AG04450 (cell line): ENCODE results near the gene BCL2L1. TPM values are rescaled to one million over a fixed set of nuclear protein-coding genes. Genes with fewer than 3 reads are reported as not detected.

Experiments
- CTCF ChIA-PET: fragments of 300-600, 350-600 bp; formaldehyde crosslinking; extraction: SDS; loops from one replicate; lab custom pipeline; 2022; ENCODE audit warnings: antibody characterized with exemption, inconsistent platforms; lab: Charles Lee
- POLR2A ChIA-PET: fragments of 350-600 bp; formaldehyde crosslinking; extraction: SDS; loops from one replicate; lab custom pipeline; 2021; ENCODE audit warnings: antibody characterized with exemption, inconsistent platforms; lab: Yijun Ruan, JAX
- DNase-seq: peaks from one replicate; pipeline ENCODE4 v3.0.0-alpha.2; 2011; ENCODE audit warnings: low read depth, low spot score
- H3K27ac ChIP-seq: one replicate; pipeline ENCODE4 v1.5.1; 2012; ENCODE audit warnings: low read depth, low read length, control low read depth
- H3K27me3 ChIP-seq: one replicate; pipeline ENCODE4 v1.6.0; 2012; ENCODE audit warnings: low read length; ENCODE audit not compliant: control insufficient read depth, insufficient read depth
- H3K4me3 ChIP-seq: 2 replicates; pipeline ENCODE4 v1.5.1; 2011; ENCODE audit warnings: mild to moderate bottlenecking, low read depth, low read length, control low read depth
- H3K9me3 ChIP-seq: 2 replicates; pipeline ENCODE4 v1.5.1; 2012; ENCODE audit warnings: low read length; ENCODE audit not compliant: control insufficient read depth, insufficient read depth
- CTCF ChIP-seq: IDR thresholded peaks from 2 replicates; pipeline ENCODE4 v1.5.1; 2011; ENCODE audit warnings: low read depth, low read length, control low read depth, inconsistent platforms
- polyA plus RNA-seq: library from polyadenylated mRNA; depleted of rRNA; stranded (reverse); fragments of >200 nt; gene quantifications from 2 replicates; pipeline ENCODE4 v1.2.3, GENCODE V29; 2011

BCL2L1 gene
- polyA plus RNA-seq, 1 experiment, result 57.5 TPM

- POLR2A ChIA-PET, result interaction anchor here (0.6 to 1.5 kb wide), 3 partner anchors 19 to 45 kb away, joined by 3 to 10 read pairs (median 7); partner anchors contain the start of gene BCL2L1
- H3K4me3 ChIP-seq, result no peak overlapping the region
- no peak for DNase-seq
- H3K27me3 ChIP-seq, result no peaks in the 10 kb centered on the region
- no peak for TF ChIP-seq CTCF
- CTCF ChIA-PET, result interaction anchor here (1.5 to 2.1 kb wide), 2 partner anchors 19 to 43 kb away, joined by 11 to 16 read pairs; no protein-coding TSS in a partner anchor
- H3K9me3 ChIP-seq, result no peaks in the 10 kb centered on the region
- H3K27ac ChIP-seq, result peak overlapping the region; percentile 75
Observed at GRCh38 chr20:31704225-31705119, 18.2 kb downstream of the BCL2L1 start.

DNA sequence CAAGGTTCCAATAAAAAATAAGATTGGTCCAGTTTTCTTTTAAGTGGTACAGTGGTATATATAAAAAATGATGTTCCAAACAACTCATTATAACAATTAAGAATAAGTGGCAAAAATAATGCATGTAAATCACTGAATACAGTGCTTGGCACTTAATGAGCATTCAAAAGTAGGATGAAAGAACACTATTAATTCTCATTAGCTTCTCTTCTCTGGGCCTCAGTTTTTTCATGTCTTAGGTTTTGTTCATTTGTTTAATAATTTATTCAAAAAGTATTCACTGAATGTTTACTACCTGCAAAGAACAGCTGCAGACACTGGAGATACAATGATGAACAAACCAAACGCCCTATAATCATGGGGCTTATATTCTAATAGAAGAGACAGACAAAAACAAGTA is 21.1 kb downstream of the BCL2L1 start:
- DNase-seq, result no peak
- H3K4me3 ChIP-seq, result no peak overlapping the region
- ChIA-PET POLR2A (no interaction called here), CTCF (interaction anchor here (1.1 to 8.7 kb wide), 3 partner anchors 22 to 139 kb away, joined by 3 to 77 read pairs (median 6); partner anchors contain the start of gene BCL2L1)
- no peaks in the 10 kb centered on the region for H3K9me3 ChIP-seq
- no peaks in the 10 kb centered on the region for H3K27me3 ChIP-seq
- no peak for TF ChIP-seq CTCF
- no peak overlapping the region for H3K27ac ChIP-seq

GRCh38 chr20:31700747-31701146 is 21.9 kb downstream of the BCL2L1 start:
- no peak for TF ChIP-seq CTCF
- DNase-seq, result no peak
- Histone ChIP-seq H3K9me3 (no peaks in the 10 kb centered on the region), H3K27me3 (no peaks in the 10 kb centered on the region), H3K4me3 (no peak overlapping the region), H3K27ac (peak overlapping the region; percentile 47)
- ChIA-PET CTCF (interaction anchor here (1.1 to 8.7 kb wide), 5 partner anchors 22 to 138 kb away, joined by 3 to 77 read pairs (median 8); partner anchors contain the start of gene BCL2L1), POLR2A (interaction anchor here (0.6 to 2.6 kb wide), 2 partner anchors 23 to 369 kb away, joined by 3 to 11 read pairs; no protein-coding TSS in a partner anchor)

DNA sequence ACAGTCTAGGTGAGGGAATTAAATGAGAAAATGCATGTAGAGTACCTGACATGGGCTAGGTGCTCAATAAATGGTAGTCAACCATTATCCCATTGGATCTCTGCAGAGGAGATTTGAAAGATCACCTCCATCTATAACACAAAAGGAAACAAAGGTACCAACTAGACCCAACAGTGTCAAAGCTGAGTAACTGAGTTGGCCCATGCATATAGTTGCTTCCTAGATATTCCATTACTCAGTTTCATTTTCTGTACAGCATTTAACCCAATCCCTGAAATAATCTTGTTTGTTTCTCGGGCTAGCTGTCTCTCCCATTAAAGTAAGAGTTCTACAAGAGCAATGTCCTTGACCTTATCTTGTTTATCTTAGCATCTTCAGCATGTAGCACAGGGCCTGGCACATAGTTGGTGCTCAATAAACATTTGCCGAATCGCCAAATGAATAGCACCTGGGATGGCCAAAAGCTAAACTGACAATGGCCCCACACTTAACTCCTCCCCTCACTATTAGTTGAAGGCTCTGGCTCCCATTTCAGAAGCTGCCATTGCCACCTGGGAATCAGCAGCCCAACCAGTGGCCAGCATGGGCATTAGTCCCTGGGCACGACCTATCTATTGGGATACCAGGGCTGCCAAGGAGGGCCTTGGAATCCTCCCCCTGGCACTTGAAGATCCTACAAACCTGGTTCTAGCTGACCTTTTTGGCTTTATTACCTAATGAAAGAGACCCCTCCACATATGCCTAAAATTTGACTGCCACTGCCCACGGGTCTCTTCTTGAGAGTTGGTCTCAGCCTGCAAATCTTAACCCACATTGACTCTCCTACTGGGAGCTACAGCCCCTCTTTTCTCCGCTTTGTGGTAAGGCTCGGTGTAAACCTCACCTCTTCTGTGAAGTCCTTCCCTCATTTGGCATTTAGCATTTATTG is 22.6 kb downstream of the BCL2L1 start:
- POLR2A ChIA-PET, result interaction anchor here (0.6 to 2.6 kb wide), 5 partner anchors 13 to 369 kb away, joined by 3 to 12 read pairs (median 5); no protein-coding TSS in a partner anchor
- no peak for TF ChIP-seq CTCF
- H3K27ac ChIP-seq, result peak overlapping the region; percentile 97
- H3K9me3 ChIP-seq, result no peaks in the 10 kb centered on the region
- CTCF ChIA-PET, result interaction anchor here (0.9 to 8.7 kb wide), 8 partner anchors 23 to 137 kb away, joined by 3 to 77 read pairs (median 5); partner anchors contain the start of gene BCL2L1
- H3K4me3 ChIP-seq, result no peak overlapping the region
- H3K27me3 ChIP-seq, result no peaks in the 10 kb centered on the region
- no peak for DNase-seq
